ENCODE data around the gene B4GALT2.

B4GALT2 gene

DNA sequence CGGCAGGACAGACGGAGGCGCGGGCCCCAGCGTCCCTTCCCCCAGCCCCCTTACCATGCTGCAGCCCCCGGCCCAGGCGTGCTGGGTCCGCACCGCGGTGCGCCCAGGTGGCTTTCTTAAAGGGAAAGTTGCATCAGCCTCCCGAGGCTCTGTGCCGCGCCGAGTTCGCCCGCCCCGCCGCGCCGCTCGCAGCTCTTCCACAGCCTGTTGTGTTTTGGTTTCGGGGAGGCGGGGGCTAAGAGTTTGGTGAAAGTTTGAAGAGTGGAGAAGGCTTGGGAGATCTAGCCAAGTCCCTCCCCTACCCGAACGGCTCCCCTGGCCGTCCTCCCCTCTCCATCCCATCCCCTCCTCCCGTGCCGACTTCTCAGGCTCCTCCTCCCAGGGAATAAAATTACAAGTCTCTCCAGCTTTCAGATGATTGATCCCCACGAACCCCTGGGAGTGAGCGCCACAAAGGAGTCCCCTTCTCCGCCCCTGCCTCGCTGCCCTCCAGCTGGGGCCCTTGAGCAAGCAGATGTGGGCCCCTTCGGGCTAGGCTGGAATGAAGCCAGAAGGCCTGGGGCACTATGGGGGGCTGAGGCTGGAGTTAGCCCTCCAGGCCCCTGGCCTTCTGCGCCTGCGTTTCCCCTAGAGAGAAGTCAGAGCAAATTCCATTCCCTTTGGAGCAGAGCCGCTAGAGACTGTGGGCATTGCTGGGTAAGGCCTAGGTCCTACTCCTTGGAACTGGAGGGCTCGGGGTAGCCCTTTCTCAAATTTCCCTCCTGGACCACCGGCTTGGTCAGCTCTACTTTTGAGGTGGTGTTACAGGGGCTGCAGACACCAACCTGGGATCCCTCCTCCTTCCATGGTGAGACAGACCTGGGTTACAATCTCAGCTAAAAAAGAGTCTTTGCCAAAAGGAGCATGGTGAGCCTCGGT, 52.5 kb downstream of the B4GALT2 start, which contains the start of gene SLC6A9:
SLC6A9 (minus strand) TSS at position 211 of the 918 bp plus-strand sequence. CDS start 7,185 bp downstream, outside the sequence.
- FAIRE-seq, result peak; percentile 48

DNA sequence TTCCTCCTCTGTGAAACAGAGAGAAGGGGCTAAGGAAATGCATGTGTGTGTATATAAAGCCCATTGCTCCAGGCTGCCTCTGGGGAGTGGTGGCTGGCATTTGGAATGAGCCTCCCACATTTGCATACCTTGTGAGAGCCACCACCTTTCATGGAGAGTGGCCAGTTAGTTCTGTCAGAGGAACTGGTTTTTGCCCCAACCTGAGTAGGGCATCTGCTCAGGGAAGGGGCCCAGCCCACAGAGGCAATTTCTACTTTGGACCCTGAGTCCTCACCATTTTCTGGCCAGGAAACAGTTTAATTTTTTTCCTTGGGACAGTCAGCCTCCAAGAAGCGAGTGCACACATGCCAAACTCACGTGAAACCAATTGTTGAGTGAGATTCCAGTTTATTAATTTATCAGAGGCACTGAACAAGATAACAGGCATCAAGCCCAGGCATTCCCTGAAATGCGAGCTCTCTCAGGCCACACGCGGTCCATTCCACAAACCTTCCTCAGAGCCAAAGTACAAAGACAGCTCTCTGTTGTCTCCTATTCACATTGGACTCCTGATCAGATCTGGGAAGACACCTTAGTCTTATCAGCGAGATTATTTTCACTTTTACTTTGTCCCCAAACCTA, 53.3 kb downstream of the B4GALT2 start:
- no peak for FAIRE-seq

- FAIRE-seq, result no peak
Observed at GRCh38 chr1:44033041-44033575, 54.1 kb downstream of the B4GALT2 start.

DNA sequence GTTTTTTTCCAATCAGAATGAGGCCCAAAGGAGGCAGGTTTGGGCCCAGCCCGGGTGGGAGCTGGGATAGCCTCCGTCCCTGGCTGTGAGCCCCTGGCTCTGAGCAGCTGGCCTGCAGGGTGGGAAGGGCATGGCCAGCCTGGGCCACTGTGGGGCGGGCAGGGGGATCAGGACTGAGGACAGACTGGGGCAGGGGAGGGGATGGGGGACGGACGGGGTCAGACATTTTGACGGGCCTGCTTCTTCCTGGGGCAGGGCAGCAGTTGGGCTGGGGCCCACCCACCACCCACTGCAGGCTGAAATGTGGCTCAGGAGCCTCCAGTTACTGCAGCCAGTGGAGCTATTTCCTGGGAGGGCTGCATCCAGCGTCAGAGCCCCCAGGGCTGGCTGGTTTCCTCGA, 54.7 kb downstream of the B4GALT2 start:
- no peak for FAIRE-seq

GRCh38 chr1:44034423-44034822, 55.4 kb downstream of the B4GALT2 start:
- FAIRE-seq, result no peak

DNA sequence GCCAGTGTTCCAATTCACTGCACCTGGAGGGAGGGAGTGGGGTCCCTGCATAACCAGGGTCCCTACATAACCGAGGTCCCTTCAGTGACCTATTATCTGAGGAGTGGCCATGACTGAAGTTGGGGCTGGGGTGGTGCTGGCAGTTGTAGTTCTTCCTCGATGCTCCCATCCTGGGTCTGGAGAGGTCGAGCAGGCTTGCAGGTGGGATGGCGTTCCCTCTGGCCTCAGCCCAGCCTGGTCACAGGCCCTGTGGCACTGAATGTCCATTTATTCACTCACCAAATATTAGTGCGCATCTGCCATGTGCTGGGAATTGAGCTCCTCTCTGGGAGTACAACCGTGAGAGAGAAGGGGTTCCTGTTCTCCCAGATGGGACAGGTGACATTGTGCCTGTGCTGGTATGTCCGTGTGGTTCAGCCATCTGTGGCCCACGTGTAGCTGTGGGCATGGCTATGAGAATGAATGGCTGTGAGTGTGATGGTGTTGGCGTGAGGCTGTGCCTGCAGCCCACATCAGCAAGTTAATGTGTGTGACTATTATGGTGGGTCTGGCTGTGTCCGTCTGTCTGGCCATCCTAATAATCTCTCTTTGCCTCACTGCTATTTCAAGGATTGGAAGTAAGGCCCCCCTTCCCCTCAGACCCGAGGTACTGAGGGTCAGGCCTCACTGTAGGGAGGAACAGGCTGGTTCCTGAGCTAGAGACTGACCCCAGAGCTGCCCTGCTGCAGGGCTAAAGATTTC, 56.1 kb downstream of the B4GALT2 start:
- FAIRE-seq, result no peak

DNA sequence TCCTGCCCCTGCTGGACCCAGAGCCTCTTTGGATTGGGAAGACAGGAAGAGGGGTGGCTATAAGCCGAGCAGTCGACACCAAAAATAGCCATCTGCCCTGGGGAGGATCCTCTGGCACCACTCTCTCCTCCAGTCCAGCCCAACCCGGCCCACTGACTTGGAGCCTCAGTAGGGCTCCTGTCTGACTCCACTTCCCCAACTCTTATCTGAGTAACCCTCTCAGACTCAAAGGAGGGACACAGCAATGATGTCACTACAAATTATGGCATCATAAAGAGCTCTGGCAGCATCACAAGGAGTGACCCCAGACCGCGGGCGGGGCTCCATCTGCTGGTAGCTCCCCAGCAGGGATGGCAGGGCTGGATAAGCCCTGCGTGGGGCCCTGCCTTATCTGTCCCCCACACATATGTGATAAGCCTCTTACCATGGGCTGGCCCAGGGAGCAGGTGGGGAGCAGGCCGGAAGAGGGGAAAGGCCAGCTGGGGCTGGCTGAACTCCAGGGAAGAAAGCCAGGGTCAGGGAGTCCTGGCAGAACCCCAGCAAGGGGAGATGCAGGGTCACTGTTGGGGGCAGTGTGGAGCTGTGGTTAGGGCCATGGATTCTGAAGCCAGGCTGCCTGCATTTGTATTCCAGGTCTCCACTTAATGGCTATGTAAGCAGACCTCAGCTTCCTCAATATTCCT, 56.9 kb downstream of the B4GALT2 start:
- FAIRE-seq, result no peak

DNA sequence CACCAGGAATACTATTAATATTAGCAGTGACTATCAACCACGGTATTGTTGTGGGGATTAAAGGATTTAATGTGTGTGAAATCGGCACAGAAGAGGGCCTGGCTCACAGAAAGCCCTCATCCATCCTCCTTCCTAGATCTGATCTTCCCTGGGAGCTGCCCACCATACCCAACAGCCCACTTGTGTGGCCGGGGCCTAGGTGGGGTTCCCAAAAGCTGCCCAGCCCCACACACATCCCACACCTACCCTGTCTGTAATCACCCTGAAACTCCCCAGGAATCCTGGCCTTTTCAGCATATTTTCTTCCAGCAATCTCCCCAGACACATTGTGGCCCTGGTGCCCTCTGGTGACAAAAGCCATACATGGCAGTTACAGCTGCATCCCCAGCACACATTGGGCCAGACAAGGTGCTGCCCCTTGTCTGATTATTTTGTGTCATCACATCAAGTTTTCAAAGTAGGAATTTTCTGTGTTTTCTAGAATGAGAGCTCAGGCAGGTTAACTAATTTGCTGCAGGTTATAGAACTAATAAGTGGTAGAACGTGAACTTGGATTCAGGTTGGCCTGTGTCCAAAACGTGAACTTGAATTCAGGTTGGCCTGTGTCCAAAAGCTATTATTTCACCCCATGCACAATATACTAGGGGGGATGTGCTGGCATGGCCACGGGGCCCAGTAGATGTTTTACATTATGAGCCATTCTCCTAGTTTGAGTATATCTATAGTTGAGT, 57.6 kb downstream of the B4GALT2 start:
- peak; percentile 82 for FAIRE-seq

- no peak for FAIRE-seq
Observed at GRCh38 chr1:44037154-44037553, 58.1 kb downstream of the B4GALT2 start.

- no peak for FAIRE-seq
Observed at GRCh38 chr1:44038876-44039657, 60.1 kb downstream of the B4GALT2 start.

GRCh38 chr1:44040418-44040817, 61.4 kb downstream of the B4GALT2 start:
- no peak for FAIRE-seq
